ENCODE data around the gene FMN1.

FMN1 gene

DNA sequence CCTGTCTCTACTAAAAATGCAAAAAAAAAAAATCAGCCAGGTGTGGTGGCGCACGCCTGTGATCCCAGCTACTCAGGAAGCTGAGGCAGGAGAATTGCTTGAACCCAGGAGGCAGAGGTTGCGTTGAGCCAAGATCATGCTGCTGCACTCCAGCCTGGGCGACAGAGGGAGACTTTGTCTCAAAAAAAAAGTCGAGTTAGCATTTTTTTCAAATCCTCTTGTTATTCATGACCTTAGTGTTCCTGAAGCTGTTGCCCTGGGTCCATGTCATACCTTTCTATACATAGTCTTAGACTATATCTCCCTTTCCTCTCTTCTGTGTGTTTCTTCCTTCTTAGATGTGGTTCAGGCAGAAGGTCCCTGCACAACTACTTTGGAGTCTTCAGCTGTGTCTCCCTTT, 6.4 kb downstream of the FMN1 start:
- intact Hi-C loops (cut with DNase I; ENCODE audit: low total_unique reads): no loop called here
- no peaks in the 10 kb centered on the region for H3K36me3 ChIP-seq
- H3K4me1 ChIP-seq: no peaks in the 10 kb centered on the region
- H3K4me3 ChIP-seq: no peak overlapping the region
- H3K27me3 ChIP-seq: peaks cover 0 to 2% of the 10 kb centered on the region in 2 donors
- no peak for TF ChIP-seq CTCF (IDR thresholded peaks at IDR 0.05)
- no peak for DNase-seq
- no peaks in the 10 kb centered on the region for H3K9me3 ChIP-seq
- no peak overlapping the region for H3K27ac ChIP-seq

DNA sequence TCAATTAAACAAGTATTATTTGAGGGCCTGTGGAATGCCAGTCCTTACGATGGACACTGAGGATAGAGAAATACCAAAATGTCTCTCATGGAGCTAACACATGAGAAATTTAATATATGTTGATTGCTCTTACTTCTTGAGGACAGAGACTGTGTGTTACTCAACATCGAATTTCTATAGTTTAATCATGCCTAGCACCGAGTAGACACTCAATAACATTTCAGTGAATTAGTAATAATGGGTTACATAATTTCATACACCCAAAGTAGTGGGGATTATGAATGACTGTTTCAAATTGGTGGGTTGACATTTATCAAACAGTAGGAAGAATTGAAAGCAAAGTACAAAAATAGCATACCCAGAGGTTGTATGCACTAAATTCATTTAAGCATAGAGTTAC, 11.2 kb downstream of the FMN1 start:
- Histone ChIP-seq H3K9me3 (no peaks in the 10 kb centered on the region), H3K4me1 (no peaks in the 10 kb centered on the region), H3K36me3 (no peaks in the 10 kb centered on the region), H3K4me3 (no peak overlapping the region), H3K27ac (no peak overlapping the region), H3K27me3 (no peaks in the 10 kb centered on the region)
- intact Hi-C loops (cut with DNase I; ENCODE audit: low total_unique reads): no loop called here
- TF ChIP-seq CTCF (IDR thresholded peaks at IDR 0.05): no peak
- DNase-seq: no peak

- intact Hi-C loops (cut with DNase I; ENCODE audit: low total_unique reads): no loop called here
- DNase-seq: no peak
- Histone ChIP-seq H3K4me3 (no peak overlapping the region), H3K4me1 (no peaks in the 10 kb centered on the region), H3K9me3 (no peaks in the 10 kb centered on the region), H3K27ac (no peak overlapping the region), H3K36me3 (no peaks in the 10 kb centered on the region), H3K27me3 (no peaks in the 10 kb centered on the region)
- no peak for TF ChIP-seq CTCF (IDR thresholded peaks at IDR 0.05)
Measured at GRCh38 chr15:33182926-33183325, 11.6 kb downstream of the FMN1 start.

- no peaks in the 10 kb centered on the region for H3K36me3 ChIP-seq
- TF ChIP-seq CTCF (IDR thresholded peaks at IDR 0.05): no peak
- H3K4me1 ChIP-seq: no peaks in the 10 kb centered on the region
- H3K27me3 ChIP-seq: no peaks in the 10 kb centered on the region
- intact Hi-C loops (cut with DNase I; ENCODE audit: low total_unique reads): no loop called here
- H3K9me3 ChIP-seq: no peaks in the 10 kb centered on the region
- no peak for DNase-seq
- H3K4me3 ChIP-seq: no peak overlapping the region
- no peak overlapping the region for H3K27ac ChIP-seq
Measured at GRCh38 chr15:33182278-33182905, 12.1 kb downstream of the FMN1 start.

- no peaks in the 10 kb centered on the region for H3K9me3 ChIP-seq
- no peak for DNase-seq
- no peak for TF ChIP-seq CTCF (IDR thresholded peaks at IDR 0.05)
- no peak overlapping the region for H3K4me3 ChIP-seq
- no peaks in the 10 kb centered on the region for H3K27me3 ChIP-seq
- intact Hi-C loops (cut with DNase I; ENCODE audit: low total_unique reads): no loop called here
- no peaks in the 10 kb centered on the region for H3K36me3 ChIP-seq
- H3K4me1 ChIP-seq: no peaks in the 10 kb centered on the region
- H3K27ac ChIP-seq: no peak overlapping the region
Measured at GRCh38 chr15:33179874-33180273, 14.6 kb downstream of the FMN1 start.

DNA sequence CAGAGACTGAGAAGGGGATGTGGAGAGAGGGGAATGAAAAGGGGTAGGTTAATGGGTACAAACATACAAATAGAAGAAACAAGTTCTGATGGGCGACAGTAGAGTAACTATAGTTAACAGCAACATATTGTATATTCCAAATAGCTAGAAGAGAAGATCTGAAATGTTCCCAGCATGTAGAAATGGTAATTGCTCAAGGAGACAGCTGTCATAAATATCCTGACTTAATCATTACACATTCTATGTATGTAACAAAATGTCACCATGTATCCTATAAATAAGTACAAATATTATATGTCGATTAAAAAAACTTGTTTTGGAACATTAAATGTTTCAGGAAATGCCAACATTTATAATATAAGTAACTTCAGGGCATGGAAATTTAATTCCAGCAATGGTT, 23.3 kb downstream of the FMN1 start:
- intact Hi-C loops (cut with DNase I; ENCODE audit: low total_unique reads): no loop called here
- Histone ChIP-seq H3K4me1 (no peaks in the 10 kb centered on the region), H3K4me3 (no peak overlapping the region), H3K36me3 (no peaks in the 10 kb centered on the region), H3K9me3 (no peaks in the 10 kb centered on the region), H3K27me3 (no peaks in the 10 kb centered on the region), H3K27ac (no peak overlapping the region)
- no peak for TF ChIP-seq CTCF (IDR thresholded peaks at IDR 0.05)
- no peak for DNase-seq
